ENCODE results near the gene ZCCHC14. TPM values are rescaled to one million over a fixed set of nuclear protein-coding genes. Genes with fewer than 3 reads are reported as not detected.

Gene ZCCHC14
- polyA plus RNA-seq, 2 of the 4 experiments (the other 2 are of a cell fraction) = 3.8 to 7.3 TPM

- H3K9me3 ChIP-seq = no peaks in the 10 kb centered on the region
- CTCF ChIA-PET = interaction anchor here (0.6 kb wide), 1 partner anchor 61 kb away, joined by 3 read pairs; no protein-coding TSS in a partner anchor
- POLR2A ChIA-PET = no interaction called here
- H3K27ac ChIP-seq = peak overlapping the region in 1 of 2 experiments; percentile 68; a peak in 1 of 6 replicates
- FAIRE-seq (no peak), DNase-seq (ENCODE audit: low read depth in 1 of 2, low spot score in 1 of 2) (no peak), ATAC-seq (no peak)
- TF ChIP-seq, protein P1, sequence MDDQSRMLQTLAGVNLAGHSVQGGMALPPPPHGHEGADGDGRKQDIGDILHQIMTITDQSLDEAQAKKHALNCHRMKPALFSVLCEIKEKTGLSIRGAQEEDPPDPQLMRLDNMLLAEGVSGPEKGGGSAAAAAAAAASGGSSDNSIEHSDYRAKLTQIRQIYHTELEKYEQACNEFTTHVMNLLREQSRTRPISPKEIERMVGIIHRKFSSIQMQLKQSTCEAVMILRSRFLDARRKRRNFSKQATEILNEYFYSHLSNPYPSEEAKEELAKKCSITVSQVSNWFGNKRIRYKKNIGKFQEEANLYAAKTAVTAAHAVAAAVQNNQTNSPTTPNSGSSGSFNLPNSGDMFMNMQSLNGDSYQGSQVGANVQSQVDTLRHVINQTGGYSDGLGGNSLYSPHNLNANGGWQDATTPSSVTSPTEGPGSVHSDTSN (IDR thresholded peaks at IDR 0.05) = no peak
- no peak for TF ChIP-seq ELK1 (IDR thresholded peaks at IDR 0.05; ENCODE audit: low read depth, low read length)
- TF ChIP-seq, protein P2, sequence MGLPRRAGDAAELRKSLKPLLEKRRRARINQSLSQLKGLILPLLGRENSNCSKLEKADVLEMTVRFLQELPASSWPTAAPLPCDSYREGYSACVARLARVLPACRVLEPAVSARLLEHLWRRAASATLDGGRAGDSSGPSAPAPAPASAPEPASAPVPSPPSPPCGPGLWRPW (IDR thresholded peaks at IDR 0.05) = no peak
- WGBS (ENCODE audit: missing lambda C conversion rate) = 94% methylated on average over 15 of the region's 15 CpGs
- peaks cover 22% of the 10 kb centered on the region for H3K4me1 ChIP-seq
- H3K4me3 ChIP-seq = no peak overlapping the region
- H3K4me2 ChIP-seq = no peak overlapping the region
Measured at GRCh38 chr16:87459027-87459426, 33.8 kb downstream of the ZCCHC14 start.

GRCh38 chr16:87458424-87458915 lies 34.4 kb downstream of the ZCCHC14 start:
- ChIA-PET CTCF (interaction anchor here (2.6 kb wide), 1 partner anchor 177 kb away, joined by 15 read pairs; no protein-coding TSS in a partner anchor), POLR2A (no interaction called here)
- Histone ChIP-seq H3K4me1 (peaks cover 22% of the 10 kb centered on the region), H3K4me2 (peak overlapping the region; percentile 42; the same call in 1 of the 3 replicates), H3K27ac (peak overlapping the region in 1 of 2 experiments; percentile 68; a peak in 3 of 6 replicates), H3K4me3 (no peak overlapping the region), H3K9me3 (no peaks in the 10 kb centered on the region)
- ATAC-seq (no peak), DNase-seq (ENCODE audit: low read depth in 1 of 2, low spot score in 1 of 2) (no peak), FAIRE-seq (no peak)
- WGBS (ENCODE audit: missing lambda C conversion rate) = 93% methylated on average over 23 of the region's 23 CpGs
- TF ChIP-seq, protein P3, sequence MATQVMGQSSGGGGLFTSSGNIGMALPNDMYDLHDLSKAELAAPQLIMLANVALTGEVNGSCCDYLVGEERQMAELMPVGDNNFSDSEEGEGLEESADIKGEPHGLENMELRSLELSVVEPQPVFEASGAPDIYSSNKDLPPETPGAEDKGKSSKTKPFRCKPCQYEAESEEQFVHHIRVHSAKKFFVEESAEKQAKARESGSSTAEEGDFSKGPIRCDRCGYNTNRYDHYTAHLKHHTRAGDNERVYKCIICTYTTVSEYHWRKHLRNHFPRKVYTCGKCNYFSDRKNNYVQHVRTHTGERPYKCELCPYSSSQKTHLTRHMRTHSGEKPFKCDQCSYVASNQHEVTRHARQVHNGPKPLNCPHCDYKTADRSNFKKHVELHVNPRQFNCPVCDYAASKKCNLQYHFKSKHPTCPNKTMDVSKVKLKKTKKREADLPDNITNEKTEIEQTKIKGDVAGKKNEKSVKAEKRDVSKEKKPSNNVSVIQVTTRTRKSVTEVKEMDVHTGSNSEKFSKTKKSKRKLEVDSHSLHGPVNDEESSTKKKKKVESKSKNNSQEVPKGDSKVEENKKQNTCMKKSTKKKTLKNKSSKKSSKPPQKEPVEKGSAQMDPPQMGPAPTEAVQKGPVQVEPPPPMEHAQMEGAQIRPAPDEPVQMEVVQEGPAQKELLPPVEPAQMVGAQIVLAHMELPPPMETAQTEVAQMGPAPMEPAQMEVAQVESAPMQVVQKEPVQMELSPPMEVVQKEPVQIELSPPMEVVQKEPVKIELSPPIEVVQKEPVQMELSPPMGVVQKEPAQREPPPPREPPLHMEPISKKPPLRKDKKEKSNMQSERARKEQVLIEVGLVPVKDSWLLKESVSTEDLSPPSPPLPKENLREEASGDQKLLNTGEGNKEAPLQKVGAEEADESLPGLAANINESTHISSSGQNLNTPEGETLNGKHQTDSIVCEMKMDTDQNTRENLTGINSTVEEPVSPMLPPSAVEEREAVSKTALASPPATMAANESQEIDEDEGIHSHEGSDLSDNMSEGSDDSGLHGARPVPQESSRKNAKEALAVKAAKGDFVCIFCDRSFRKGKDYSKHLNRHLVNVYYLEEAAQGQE (IDR thresholded peaks at IDR 0.05) = no peak
- TF ChIP-seq HOXB13 (CRISPR knock-in tag; IDR thresholded peaks at IDR 0.05; ENCODE audit: low read depth) (no peak), HDAC2 (IDR thresholded peaks at IDR 0.05) (no peak), KDM1A (IDR thresholded peaks at IDR 0.05; ENCODE audit: low read depth) (no peak), MAZ (IDR thresholded peaks at IDR 0.05; ENCODE audit: borderline replicate concordance, low read depth, low read length) (no peak), E2F6 (IDR thresholded peaks at IDR 0.05; ENCODE audit: borderline replicate concordance, low read depth) (no peak), JUNB (IDR thresholded peaks at IDR 0.05) (no peak), MAFK (IDR thresholded peaks at IDR 0.05; ENCODE audit: partially characterized antibody) (no peak)

DNA sequence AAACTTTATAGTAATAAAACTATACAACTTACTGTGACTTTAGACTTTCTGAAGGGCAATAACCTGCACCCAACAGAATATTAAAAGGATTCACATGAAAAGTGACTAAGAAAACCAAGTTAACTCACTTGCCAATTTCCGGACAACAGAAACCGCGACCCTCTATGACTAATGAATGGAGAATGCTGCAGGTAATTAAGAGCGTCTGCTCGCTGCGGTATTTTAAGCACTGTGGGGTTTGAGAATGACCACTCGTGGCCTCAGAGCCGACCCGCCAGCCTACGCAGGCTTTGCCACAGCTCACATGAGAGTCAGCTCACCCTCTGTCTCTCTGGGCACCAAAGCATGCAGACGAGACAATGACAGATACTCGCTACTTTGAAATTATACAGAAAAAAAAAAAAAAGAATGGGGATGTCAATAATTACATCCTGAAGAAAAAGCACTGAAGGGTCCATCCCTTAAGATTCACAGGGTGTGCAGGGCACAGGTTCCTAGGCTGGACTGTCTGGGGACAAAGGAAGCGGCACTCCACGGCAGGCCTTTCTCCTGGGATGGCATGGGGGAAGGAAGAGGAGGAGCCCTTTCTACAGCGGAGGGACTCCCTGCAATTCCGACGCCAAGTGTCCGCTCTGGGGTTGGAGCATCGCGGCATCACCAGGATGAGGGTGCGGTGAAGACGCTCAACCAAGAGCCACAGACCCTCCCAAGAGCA lies 35.0 kb downstream of the ZCCHC14 start:
- ATAC-seq (no peak), DNase-seq (ENCODE audit: low read depth in 1 of 2, low spot score in 1 of 2) (peak in 1 of 2 experiments; percentile 36), FAIRE-seq (no peak)
- Histone ChIP-seq H3K9me3 (no peaks in the 10 kb centered on the region), H3K4me3 (no peak overlapping the region), H3K27ac (peak overlapping the region in 1 of 2 experiments; percentile 68; a peak in 3 of 6 replicates), H3K4me1 (peaks cover 22% of the 10 kb centered on the region), H3K4me2 (peak overlapping the region; percentile 42)
- ChIA-PET POLR2A (no interaction called here), CTCF (interaction anchor here (0.6 to 2.6 kb wide), 3 partner anchors 110 to 178 kb away, joined by 3 to 15 read pairs (median 3); no protein-coding TSS in a partner anchor)
- TF ChIP-seq JUNB (IDR thresholded peaks at IDR 0.05) (peak; percentile 47; the same call in 1 of the 2 replicates), FOSL2 (IDR thresholded peaks at IDR 0.05) (peak; percentile 48; the same call in 1 of the 2 replicates), FOSL2 (CRISPR knock-in tag; IDR thresholded peaks at IDR 0.05) (no peak), JUN (IDR thresholded peaks at IDR 0.05) (no peak)
- WGBS (ENCODE audit: missing lambda C conversion rate) = 62% methylated on average over 22 of the region's 22 CpGs

Data from A549 (cell line).